ENCODE measurements around the gene PPP6R3. TPM values are rescaled to one million over a fixed set of nuclear protein-coding genes. Genes with fewer than 3 reads are reported as not detected.
"Not testable (repeated sequence)": the region's sequence is repeated elsewhere in the genome, so short reads cannot be mapped to it uniquely, and the experiment has no call there.

PPP6R3 gene
- polyA plus RNA-seq, 1 donor from 2014 or later: 41.1 TPM

GRCh38 chr11:68528630-68529029 lies 68.1 kb downstream of the PPP6R3 start:
- Mint-ChIP-seq H3K36me3 (peaks cover 10% of the 10 kb centered on the region), H3K9me3 (no peaks in the 10 kb centered on the region), H3K27me3 (no peaks in the 10 kb centered on the region), H3K4me3 (no peak overlapping the region), H3K27ac (no peak overlapping the region), H3K4me1 (peaks cover 6 to 28% (median 18%) of the 10 kb centered on the region in 3 donors)

GRCh38 chr11:68531129-68531693 lies 70.7 kb downstream of the PPP6R3 start:
- Mint-ChIP-seq H3K27me3 (no peaks in the 10 kb centered on the region), H3K4me3 (no peak overlapping the region), H3K9me3 (no peaks in the 10 kb centered on the region), H3K36me3 (peaks cover 7% of the 10 kb centered on the region), H3K27ac (no peak overlapping the region), H3K4me1 (peaks cover 15 to 26% (median 22%) of the 10 kb centered on the region in 3 donors)

GRCh38 chr11:68532727-68533369 lies 72.3 kb downstream of the PPP6R3 start:
- Mint-ChIP-seq H3K27ac (peak overlapping the region in 1 of 3 donors; percentile 39), H3K36me3 (no peaks in the 10 kb centered on the region), H3K9me3 (no peaks in the 10 kb centered on the region), H3K4me1 (peaks cover 13 to 20% (median 19%) of the 10 kb centered on the region in 3 donors), H3K27me3 (no peaks in the 10 kb centered on the region), H3K4me3 (no peak overlapping the region)

GRCh38 chr11:68533945-68534344 lies 73.4 kb downstream of the PPP6R3 start:
- no peaks in the 10 kb centered on the region for H3K9me3 Mint-ChIP-seq
- no peak overlapping the region for H3K4me3 Mint-ChIP-seq
- peaks cover 2% of the 10 kb centered on the region for H3K36me3 Mint-ChIP-seq
- peaks cover 7 to 16% (median 11%) of the 10 kb centered on the region in 3 donors for H3K4me1 Mint-ChIP-seq
- H3K27ac Mint-ChIP-seq: no peak overlapping the region
- H3K27me3 Mint-ChIP-seq: no peaks in the 10 kb centered on the region

- Mint-ChIP-seq H3K27ac (no peak overlapping the region), H3K4me3 (peak overlapping the region in 1 of 4 donors; percentile 27), H3K9me3 (no peaks in the 10 kb centered on the region), H3K27me3 (no peaks in the 10 kb centered on the region), H3K36me3 (peaks cover 2% of the 10 kb centered on the region), H3K4me1 (peaks cover 7 to 16% (median 14%) of the 10 kb centered on the region in 3 donors)
Observed at GRCh38 chr11:68535098-68535497, 74.5 kb downstream of the PPP6R3 start.

- Mint-ChIP-seq H3K36me3 (peaks cover 4% of the 10 kb centered on the region), H3K4me1 (peaks cover 12 to 20% (median 19%) of the 10 kb centered on the region in 3 donors)
Observed at GRCh38 chr11:68536706-68537105, 76.2 kb downstream of the PPP6R3 start.

GRCh38 chr11:68538025-68538424 lies 77.5 kb downstream of the PPP6R3 start:
- Mint-ChIP-seq H3K36me3 (peaks cover 6% of the 10 kb centered on the region), H3K9me3 (no peaks in the 10 kb centered on the region), H3K27ac (no peak overlapping the region), H3K27me3 (no peaks in the 10 kb centered on the region), H3K4me3 (no peak overlapping the region), H3K4me1 (peaks cover 14 to 20% (median 20%) of the 10 kb centered on the region in 3 donors)

More at GRCh38 chr11:68536706-68537105, 76.2 kb downstream of the PPP6R3 start:
- Mint-ChIP-seq H3K27ac (no peak overlapping the region), H3K9me3 (no peaks in the 10 kb centered on the region), H3K4me3 (no peak overlapping the region), H3K27me3 (no peaks in the 10 kb centered on the region)

- no peaks in the 10 kb centered on the region for H3K27me3 Mint-ChIP-seq
- H3K4me1 Mint-ChIP-seq: peaks cover 10 to 25% (median 20%) of the 10 kb centered on the region in 3 donors
- no peak overlapping the region for H3K4me3 Mint-ChIP-seq
- H3K27ac Mint-ChIP-seq: peak overlapping the region in 1 of 3 donors; percentile 71
- peaks cover 6% of the 10 kb centered on the region for H3K36me3 Mint-ChIP-seq
- H3K9me3 Mint-ChIP-seq: no peaks in the 10 kb centered on the region
Observed at GRCh38 chr11:68539395-68539794, 78.8 kb downstream of the PPP6R3 start.

- H3K36me3 Mint-ChIP-seq, H3K27me3 Mint-ChIP-seq, H3K9me3 Mint-ChIP-seq, H3K4me3 Mint-ChIP-seq, H3K27ac Mint-ChIP-seq: not testable (repeated sequence)
- H3K4me1 Mint-ChIP-seq: peaks cover 10 to 23% (median 14%) of the 10 kb centered on the region in 3 donors
Observed at GRCh38 chr11:68540504-68540903, 80.0 kb downstream of the PPP6R3 start.

- H3K36me3 Mint-ChIP-seq: peaks cover 6% of the 10 kb centered on the region
- no peak overlapping the region for H3K27ac Mint-ChIP-seq
- H3K27me3 Mint-ChIP-seq: no peaks in the 10 kb centered on the region
- H3K4me1 Mint-ChIP-seq: peaks cover 7 to 23% (median 14%) of the 10 kb centered on the region in 3 donors
- no peaks in the 10 kb centered on the region for H3K9me3 Mint-ChIP-seq
- H3K4me3 Mint-ChIP-seq: no peak overlapping the region
Observed at GRCh38 chr11:68541116-68541515, 80.6 kb downstream of the PPP6R3 start.

GRCh38 chr11:68541991-68542390 lies 81.4 kb downstream of the PPP6R3 start:
- no peaks in the 10 kb centered on the region for H3K9me3 Mint-ChIP-seq
- peaks cover 6% of the 10 kb centered on the region for H3K36me3 Mint-ChIP-seq
- H3K4me3 Mint-ChIP-seq: no peak overlapping the region
- no peaks in the 10 kb centered on the region for H3K27me3 Mint-ChIP-seq
- H3K27ac Mint-ChIP-seq: peak overlapping the region in 2 of 3 donors; percentile 71 to 75
- H3K4me1 Mint-ChIP-seq: peaks cover 7 to 18% (median 16%) of the 10 kb centered on the region in 3 donors

GRCh38 chr11:68542617-68543016 lies 82.1 kb downstream of the PPP6R3 start:
- H3K27ac Mint-ChIP-seq: no peak overlapping the region
- peaks cover 7 to 18% (median 15%) of the 10 kb centered on the region in 3 donors for H3K4me1 Mint-ChIP-seq
- H3K27me3 Mint-ChIP-seq: no peaks in the 10 kb centered on the region
- H3K9me3 Mint-ChIP-seq: no peaks in the 10 kb centered on the region
- H3K4me3 Mint-ChIP-seq: no peak overlapping the region
- H3K36me3 Mint-ChIP-seq: peaks cover 6% of the 10 kb centered on the region

- no peaks in the 10 kb centered on the region for H3K27me3 Mint-ChIP-seq
- H3K36me3 Mint-ChIP-seq: peaks cover 6% of the 10 kb centered on the region
- H3K4me3 Mint-ChIP-seq: no peak overlapping the region
- H3K4me1 Mint-ChIP-seq: peaks cover 9 to 22% (median 12%) of the 10 kb centered on the region in 3 donors
- no peaks in the 10 kb centered on the region for H3K9me3 Mint-ChIP-seq
- peak overlapping the region in 2 of 3 donors; percentile 14 to 38 for H3K27ac Mint-ChIP-seq
Observed at GRCh38 chr11:68543594-68543993, 83.0 kb downstream of the PPP6R3 start.

GRCh38 chr11:68545347-68545746 lies 84.8 kb downstream of the PPP6R3 start:
- no peaks in the 10 kb centered on the region for H3K9me3 Mint-ChIP-seq
- peaks cover 12 to 25% (median 21%) of the 10 kb centered on the region in 3 donors for H3K4me1 Mint-ChIP-seq
- no peaks in the 10 kb centered on the region for H3K27me3 Mint-ChIP-seq
- no peak overlapping the region for H3K27ac Mint-ChIP-seq
- H3K36me3 Mint-ChIP-seq: peaks cover 6% of the 10 kb centered on the region
- H3K4me3 Mint-ChIP-seq: no peak overlapping the region

- no peaks in the 10 kb centered on the region for H3K9me3 Mint-ChIP-seq
- peak overlapping the region in 1 of 3 donors; percentile 31 for H3K27ac Mint-ChIP-seq
- H3K4me3 Mint-ChIP-seq: no peak overlapping the region
- H3K36me3 Mint-ChIP-seq: peaks cover 5% of the 10 kb centered on the region
- no peaks in the 10 kb centered on the region for H3K27me3 Mint-ChIP-seq
- H3K4me1 Mint-ChIP-seq: peaks cover 12 to 29% (median 24%) of the 10 kb centered on the region in 3 donors
Observed at GRCh38 chr11:68545796-68546195, 85.2 kb downstream of the PPP6R3 start.

- peaks cover 7 to 29% (median 19%) of the 10 kb centered on the region in 3 donors for H3K4me1 Mint-ChIP-seq
- no peak overlapping the region for H3K4me3 Mint-ChIP-seq
Observed at GRCh38 chr11:68546555-68546954, 86.0 kb downstream of the PPP6R3 start.

More at GRCh38 chr11:68546555-68546954, 86.0 kb downstream of the PPP6R3 start:
- H3K36me3 Mint-ChIP-seq: peaks cover 4% of the 10 kb centered on the region
- H3K9me3 Mint-ChIP-seq: no peaks in the 10 kb centered on the region
- H3K27ac Mint-ChIP-seq: peak overlapping the region; percentile 25 to 60 (median 32)
- no peaks in the 10 kb centered on the region for H3K27me3 Mint-ChIP-seq

Measured in IgD-negative memory B cell (primary cell).